Measurements from ENCODE around the gene CREB5. TPM values are rescaled to one million over a fixed set of nuclear protein-coding genes. Genes with fewer than 3 reads are reported as not detected.

CREB5 gene
- total and polyA plus RNA-seq, 2 of the 8 experiments (the other 6 are each of a cell fraction or from before 2014, with no cell fraction given): 2.4 to 2.7 TPM

DNA sequence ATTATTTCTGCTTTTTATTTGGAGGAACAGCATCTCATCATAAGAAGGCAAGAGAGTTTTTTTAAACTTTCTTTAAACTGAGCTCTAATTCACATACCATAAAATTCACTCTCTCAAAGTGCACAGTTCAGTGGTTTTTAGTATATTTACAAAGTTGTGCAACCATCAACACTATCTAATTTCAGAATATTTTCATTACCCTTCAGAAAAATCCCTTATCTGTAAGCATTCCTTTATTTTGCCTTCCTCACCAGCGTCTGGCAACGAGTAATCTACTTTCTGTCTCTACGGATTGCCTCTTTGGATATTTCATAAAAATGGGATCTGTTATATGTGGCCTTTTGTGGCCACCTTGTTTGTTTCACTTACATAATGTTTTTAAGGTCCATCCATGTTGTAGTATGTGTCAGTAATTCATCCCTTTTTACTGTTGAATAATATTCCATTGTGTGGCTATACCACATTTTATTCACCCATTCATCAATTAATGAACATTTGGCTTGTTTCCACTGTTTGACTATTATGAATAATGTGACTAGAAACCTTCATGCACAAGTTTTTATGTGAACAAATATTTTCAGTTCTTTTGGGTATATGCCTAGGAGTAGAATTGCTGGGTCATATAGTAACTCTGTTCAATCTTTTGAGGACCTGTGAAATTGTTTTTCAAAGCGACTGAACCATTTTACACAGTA is 364.3 kb downstream of the CREB5 start (continued):
- TF ChIP-seq, protein P1, sequence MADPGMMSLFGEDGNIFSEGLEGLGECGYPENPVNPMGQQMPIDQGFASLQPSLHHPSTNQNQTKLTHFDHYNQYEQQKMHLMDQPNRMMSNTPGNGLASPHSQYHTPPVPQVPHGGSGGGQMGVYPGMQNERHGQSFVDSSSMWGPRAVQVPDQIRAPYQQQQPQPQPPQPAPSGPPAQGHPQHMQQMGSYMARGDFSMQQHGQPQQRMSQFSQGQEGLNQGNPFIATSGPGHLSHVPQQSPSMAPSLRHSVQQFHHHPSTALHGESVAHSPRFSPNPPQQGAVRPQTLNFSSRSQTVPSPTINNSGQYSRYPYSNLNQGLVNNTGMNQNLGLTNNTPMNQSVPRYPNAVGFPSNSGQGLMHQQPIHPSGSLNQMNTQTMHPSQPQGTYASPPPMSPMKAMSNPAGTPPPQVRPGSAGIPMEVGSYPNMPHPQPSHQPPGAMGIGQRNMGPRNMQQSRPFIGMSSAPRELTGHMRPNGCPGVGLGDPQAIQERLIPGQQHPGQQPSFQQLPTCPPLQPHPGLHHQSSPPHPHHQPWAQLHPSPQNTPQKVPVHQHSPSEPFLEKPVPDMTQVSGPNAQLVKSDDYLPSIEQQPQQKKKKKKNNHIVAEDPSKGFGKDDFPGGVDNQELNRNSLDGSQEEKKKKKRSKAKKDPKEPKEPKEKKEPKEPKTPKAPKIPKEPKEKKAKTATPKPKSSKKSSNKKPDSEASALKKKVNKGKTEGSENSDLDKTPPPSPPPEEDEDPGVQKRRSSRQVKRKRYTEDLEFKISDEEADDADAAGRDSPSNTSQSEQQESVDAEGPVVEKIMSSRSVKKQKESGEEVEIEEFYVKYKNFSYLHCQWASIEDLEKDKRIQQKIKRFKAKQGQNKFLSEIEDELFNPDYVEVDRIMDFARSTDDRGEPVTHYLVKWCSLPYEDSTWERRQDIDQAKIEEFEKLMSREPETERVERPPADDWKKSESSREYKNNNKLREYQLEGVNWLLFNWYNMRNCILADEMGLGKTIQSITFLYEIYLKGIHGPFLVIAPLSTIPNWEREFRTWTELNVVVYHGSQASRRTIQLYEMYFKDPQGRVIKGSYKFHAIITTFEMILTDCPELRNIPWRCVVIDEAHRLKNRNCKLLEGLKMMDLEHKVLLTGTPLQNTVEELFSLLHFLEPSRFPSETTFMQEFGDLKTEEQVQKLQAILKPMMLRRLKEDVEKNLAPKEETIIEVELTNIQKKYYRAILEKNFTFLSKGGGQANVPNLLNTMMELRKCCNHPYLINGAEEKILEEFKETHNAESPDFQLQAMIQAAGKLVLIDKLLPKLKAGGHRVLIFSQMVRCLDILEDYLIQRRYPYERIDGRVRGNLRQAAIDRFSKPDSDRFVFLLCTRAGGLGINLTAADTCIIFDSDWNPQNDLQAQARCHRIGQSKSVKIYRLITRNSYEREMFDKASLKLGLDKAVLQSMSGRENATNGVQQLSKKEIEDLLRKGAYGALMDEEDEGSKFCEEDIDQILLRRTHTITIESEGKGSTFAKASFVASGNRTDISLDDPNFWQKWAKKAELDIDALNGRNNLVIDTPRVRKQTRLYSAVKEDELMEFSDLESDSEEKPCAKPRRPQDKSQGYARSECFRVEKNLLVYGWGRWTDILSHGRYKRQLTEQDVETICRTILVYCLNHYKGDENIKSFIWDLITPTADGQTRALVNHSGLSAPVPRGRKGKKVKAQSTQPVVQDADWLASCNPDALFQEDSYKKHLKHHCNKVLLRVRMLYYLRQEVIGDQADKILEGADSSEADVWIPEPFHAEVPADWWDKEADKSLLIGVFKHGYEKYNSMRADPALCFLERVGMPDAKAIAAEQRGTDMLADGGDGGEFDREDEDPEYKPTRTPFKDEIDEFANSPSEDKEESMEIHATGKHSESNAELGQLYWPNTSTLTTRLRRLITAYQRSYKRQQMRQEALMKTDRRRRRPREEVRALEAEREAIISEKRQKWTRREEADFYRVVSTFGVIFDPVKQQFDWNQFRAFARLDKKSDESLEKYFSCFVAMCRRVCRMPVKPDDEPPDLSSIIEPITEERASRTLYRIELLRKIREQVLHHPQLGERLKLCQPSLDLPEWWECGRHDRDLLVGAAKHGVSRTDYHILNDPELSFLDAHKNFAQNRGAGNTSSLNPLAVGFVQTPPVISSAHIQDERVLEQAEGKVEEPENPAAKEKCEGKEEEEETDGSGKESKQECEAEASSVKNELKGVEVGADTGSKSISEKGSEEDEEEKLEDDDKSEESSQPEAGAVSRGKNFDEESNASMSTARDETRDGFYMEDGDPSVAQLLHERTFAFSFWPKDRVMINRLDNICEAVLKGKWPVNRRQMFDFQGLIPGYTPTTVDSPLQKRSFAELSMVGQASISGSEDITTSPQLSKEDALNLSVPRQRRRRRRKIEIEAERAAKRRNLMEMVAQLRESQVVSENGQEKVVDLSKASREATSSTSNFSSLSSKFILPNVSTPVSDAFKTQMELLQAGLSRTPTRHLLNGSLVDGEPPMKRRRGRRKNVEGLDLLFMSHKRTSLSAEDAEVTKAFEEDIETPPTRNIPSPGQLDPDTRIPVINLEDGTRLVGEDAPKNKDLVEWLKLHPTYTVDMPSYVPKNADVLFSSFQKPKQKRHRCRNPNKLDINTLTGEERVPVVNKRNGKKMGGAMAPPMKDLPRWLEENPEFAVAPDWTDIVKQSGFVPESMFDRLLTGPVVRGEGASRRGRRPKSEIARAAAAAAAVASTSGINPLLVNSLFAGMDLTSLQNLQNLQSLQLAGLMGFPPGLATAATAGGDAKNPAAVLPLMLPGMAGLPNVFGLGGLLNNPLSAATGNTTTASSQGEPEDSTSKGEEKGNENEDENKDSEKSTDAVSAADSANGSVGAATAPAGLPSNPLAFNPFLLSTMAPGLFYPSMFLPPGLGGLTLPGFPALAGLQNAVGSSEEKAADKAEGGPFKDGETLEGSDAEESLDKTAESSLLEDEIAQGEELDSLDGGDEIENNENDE (IDR thresholded peaks at IDR 0.05; ENCODE audit: insufficient replicate concordance, low read length): no peak
